ENCODE data around the gene CCDC181. TPM values are rescaled to one million over a fixed set of nuclear protein-coding genes. Genes with fewer than 3 reads are reported as not detected.

CCDC181 gene
- 2.9 TPM in 2 replicates for total RNA-seq (2021)
- long read RNA-seq, partial matches to known transcripts = 6 of 9 reads
- long read RNA-seq, other reads (novel, unspliced or antisense) = 0 of 9 reads

GRCh38 chr1:169427081-169427641, at the start of gene CCDC181:
Gene CCDC181 (minus strand): TSS chr1:169427474. CDS start chr1:169424927, 2,547 bp downstream.
- Mint-ChIP-seq H3K9me3 (peaks cover 0 to 4% of the 10 kb centered on the region in 2 experiments; a peak in 2 of 5 replicates), H3K36me3 (ENCODE audit: insufficient read depth in 1 of 3, low read depth in 3 of 3) (no peaks in the 10 kb centered on the region), H3K27ac (0 out of 7 replicates have a peak within 1 kb of the TSS, but pooled peaks of 1 of the 3 experiments have one; percentile 82), H3K4me3 (peak within 1 kb of the TSS; percentile 81 to 96), H3K27me3 (ENCODE audit: low read depth) (peaks cover 35% of the 10 kb centered on the region), H3K4me1 (peaks cover 4 to 10% of the 10 kb centered on the region in 2 experiments; a peak in 3 of 4 replicates)
- H2AFZ ChIP-seq (ENCODE audit: low read length) = peak within 1 kb of the TSS; percentile 33
- H2BK20ac ChIP-seq (ENCODE audit: low read depth, low read length, poor library complexity, severe bottlenecking) = no peak within 1 kb of the TSS
- H2BK15ac ChIP-seq (ENCODE audit: low read depth, low read length) = no peak within 1 kb of the TSS
- H3K79me2 ChIP-seq (ENCODE audit: insufficient read depth, low read length) = no peaks in the 10 kb centered on the region
- H3K9me3 ChIP-seq (ENCODE audit: control insufficient read depth, low read depth, low read length) = no peaks in the 10 kb centered on the region
- no peak within 1 kb of the TSS for H3K14ac ChIP-seq (ENCODE audit: insufficient read depth, low read length)
- H3K4me2 ChIP-seq (ENCODE audit: insufficient read depth, insufficient read length, low read length) = peak within 1 kb of the TSS; percentile 69
- H2AK5ac ChIP-seq (ENCODE audit: insufficient read length, low read length) = no peak within 1 kb of the TSS
- no peak within 1 kb of the TSS for H2BK120ac ChIP-seq (ENCODE audit: low read depth, low read length, poor library complexity, severe bottlenecking)
- no peak within 1 kb of the TSS for H2BK5ac ChIP-seq (ENCODE audit: insufficient read length, low read length)
- no peaks in the 10 kb centered on the region for H3K23me2 ChIP-seq (ENCODE audit: insufficient read length, low read depth, low read length, poor library complexity, severe bottlenecking)
- H3K4ac ChIP-seq (ENCODE audit: low read depth, low read length) = no peak within 1 kb of the TSS
- H3K27ac ChIP-seq (ENCODE audit: insufficient read length, low read depth, low read length) = no peak within 1 kb of the TSS
- no peak for TF ChIP-seq CTCF (conservative IDR thresholded peaks at IDR 0.05)
- peak within 1 kb of the TSS; percentile 42 for H3K9ac ChIP-seq (ENCODE audit: extremely low read depth, insufficient read length, low read length)
- no peak within 1 kb of the TSS for H3K18ac ChIP-seq (ENCODE audit: insufficient read length, low read depth, low read length)
- no peak within 1 kb of the TSS for H3K23ac ChIP-seq (ENCODE audit: insufficient read length, low read depth, low read length)
- H4K8ac ChIP-seq (replicated peaks; ENCODE audit: insufficient read length, low read depth, low read length) = no peak within 1 kb of the TSS
- no CpG with 5 or more reads among the region's 29 CpGs for WGBS (ENCODE audit: extremely low coverage, insufficient read length, low lambda C conversion rate)
- DNase-seq = peak; percentile 95
- H4K91ac ChIP-seq (ENCODE audit: insufficient read length, low read depth, low read length) = no peak within 1 kb of the TSS
- H3K79me1 ChIP-seq (ENCODE audit: insufficient read depth, low read depth, low read length, poor library complexity, severe bottlenecking) = no peaks in the 10 kb centered on the region
- no peaks in the 10 kb centered on the region for H4K20me1 ChIP-seq (ENCODE audit: control insufficient read depth, insufficient read depth, insufficient read length)
- no peak within 1 kb of the TSS for H3K56ac ChIP-seq (ENCODE audit: insufficient read length, low read depth, low read length)
- H4K5ac ChIP-seq (ENCODE audit: insufficient read length, low read depth, low read length) = no peak within 1 kb of the TSS
- no peaks in the 10 kb centered on the region for H3K4me1 ChIP-seq (ENCODE audit: insufficient read depth, low read length)
- H3T11ph ChIP-seq (ENCODE audit: low read length) = no peak within 1 kb of the TSS
- no peaks in the 10 kb centered on the region for H3K27me3 ChIP-seq (ENCODE audit: insufficient read depth, low read length)
- no peak within 1 kb of the TSS for H2BK12ac ChIP-seq (ENCODE audit: insufficient read length, low read depth, low read length)

All from H9 (cell line).